Right atrium auricular region (tissue), 2 donors: ENCODE results near the gene TLL1. TPM values are rescaled to one million over a fixed set of nuclear protein-coding genes. Genes with fewer than 3 reads are reported as not detected.

ENCODE experiments used
- DNase-seq: peaks from one replicate; pipeline ENCODE4 v3.0.0-alpha.2; 2019; ENCODE audit warnings: low spot score
- H3K27ac ChIP-seq, 2 donors: fragments of 200-600 bp; sonication (generic); 1 replicate in 1 of 2; 2 replicates in 1 of 2; pipeline ENCODE4 v1.5.1; 2016 to 2019
- H3K27me3 ChIP-seq, 2 donors: fragments of 200-600 bp; sonication (generic); one replicate each; pipeline versions ENCODE4 v1.5.1 to v1.6.0; 2017 to 2019
- H3K36me3 ChIP-seq: fragments of 200-600 bp; sonication (generic); one replicate; pipeline ENCODE4 v1.5.1; 2016
- H3K4me1 ChIP-seq, 2 donors: fragments of 200-600 bp; sonication (generic); one replicate each; pipeline versions ENCODE4 v1.5.1 to v1.6.0; 2017 to 2019
- H3K4me3 ChIP-seq, 2 donors: fragments of 200-600 bp; sonication (generic); 1 replicate in 1 of 2; 2 replicates in 1 of 2; pipeline ENCODE4 v1.5.1; 2017 to 2019; ENCODE audit warnings: mild to moderate bottlenecking in 1 of 2, moderate library complexity in 1 of 2
- H3K9me3 ChIP-seq, 2 donors: fragments of 200-600 bp; sonication (generic); one replicate each; pipeline ENCODE4 v1.5.1; 2019
- total RNA-seq, 2 donors: library from RNA; depleted of rRNA; stranded (reverse); fragments of >200 nt; gene quantifications; one replicate each; pipeline ENCODE4 v1.1.0, GENCODE V29; 2016
- TF ChIP-seq, protein P1 (sequence below), 2 donors: fragments of 200-600 bp; sonication (generic); IDR thresholded peaks; one replicate each; pipeline ENCODE4 v1.5.1; 2019; ENCODE audit warnings: antibody characterized with exemption in 2 of 2

Gene TLL1
- total RNA-seq, 2 donors from 2014 or later = 1.7 to 4.4 TPM

DNA sequence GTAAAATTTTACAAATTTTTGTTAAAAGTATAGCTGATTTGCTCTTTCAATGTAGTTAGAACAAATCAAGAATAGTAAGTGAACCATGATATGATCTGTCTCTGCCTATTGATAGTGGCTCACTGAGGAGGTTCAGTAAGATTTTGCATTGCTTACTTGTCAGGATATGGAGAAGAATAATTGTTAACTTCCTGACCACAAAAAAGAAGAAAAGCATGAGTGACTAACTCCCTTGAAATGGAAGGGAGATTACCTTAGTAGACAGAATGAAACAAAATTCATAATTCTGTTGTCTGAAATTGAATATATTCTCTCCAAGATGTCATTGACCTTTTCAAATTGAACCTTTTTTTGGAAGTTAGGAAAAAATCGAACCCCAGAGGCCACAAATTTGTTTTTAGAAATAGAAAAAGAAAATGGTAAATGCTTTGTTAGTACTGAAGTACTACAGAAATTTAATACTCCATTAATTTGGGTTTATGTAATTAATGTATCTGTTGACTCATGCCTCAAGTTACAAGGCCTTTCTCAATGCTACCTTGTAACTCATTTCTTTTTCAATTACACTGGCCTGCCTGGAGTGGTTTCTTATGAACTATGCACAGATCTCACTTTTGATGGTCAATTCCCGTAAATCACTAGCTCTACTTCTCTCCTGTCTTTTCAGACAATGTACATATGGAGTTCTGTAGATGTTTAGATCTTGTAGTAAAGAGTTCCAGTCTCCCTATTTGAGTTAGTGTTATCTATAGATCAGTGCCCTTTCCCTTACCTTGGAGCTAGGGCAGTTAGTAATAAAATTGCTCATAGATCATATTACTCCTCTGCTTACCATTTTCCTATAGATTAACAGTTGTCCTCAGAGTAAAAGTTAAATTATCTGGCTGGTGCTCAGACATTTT lies 139.3 kb downstream of the TLL1 start:
- Histone ChIP-seq H3K4me1 (no peaks in the 10 kb centered on the region), H3K27me3 (no peaks in the 10 kb centered on the region), H3K4me3 (no peak overlapping the region), H3K27ac (no peak overlapping the region), H3K36me3 (no peaks in the 10 kb centered on the region), H3K9me3 (peaks cover 0 to 12% of the 10 kb centered on the region in 2 donors)
- DNase-seq = no peak
- TF ChIP-seq, protein P1, sequence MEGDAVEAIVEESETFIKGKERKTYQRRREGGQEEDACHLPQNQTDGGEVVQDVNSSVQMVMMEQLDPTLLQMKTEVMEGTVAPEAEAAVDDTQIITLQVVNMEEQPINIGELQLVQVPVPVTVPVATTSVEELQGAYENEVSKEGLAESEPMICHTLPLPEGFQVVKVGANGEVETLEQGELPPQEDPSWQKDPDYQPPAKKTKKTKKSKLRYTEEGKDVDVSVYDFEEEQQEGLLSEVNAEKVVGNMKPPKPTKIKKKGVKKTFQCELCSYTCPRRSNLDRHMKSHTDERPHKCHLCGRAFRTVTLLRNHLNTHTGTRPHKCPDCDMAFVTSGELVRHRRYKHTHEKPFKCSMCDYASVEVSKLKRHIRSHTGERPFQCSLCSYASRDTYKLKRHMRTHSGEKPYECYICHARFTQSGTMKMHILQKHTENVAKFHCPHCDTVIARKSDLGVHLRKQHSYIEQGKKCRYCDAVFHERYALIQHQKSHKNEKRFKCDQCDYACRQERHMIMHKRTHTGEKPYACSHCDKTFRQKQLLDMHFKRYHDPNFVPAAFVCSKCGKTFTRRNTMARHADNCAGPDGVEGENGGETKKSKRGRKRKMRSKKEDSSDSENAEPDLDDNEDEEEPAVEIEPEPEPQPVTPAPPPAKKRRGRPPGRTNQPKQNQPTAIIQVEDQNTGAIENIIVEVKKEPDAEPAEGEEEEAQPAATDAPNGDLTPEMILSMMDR (IDR thresholded peaks at IDR 0.05) = no peak

DNA sequence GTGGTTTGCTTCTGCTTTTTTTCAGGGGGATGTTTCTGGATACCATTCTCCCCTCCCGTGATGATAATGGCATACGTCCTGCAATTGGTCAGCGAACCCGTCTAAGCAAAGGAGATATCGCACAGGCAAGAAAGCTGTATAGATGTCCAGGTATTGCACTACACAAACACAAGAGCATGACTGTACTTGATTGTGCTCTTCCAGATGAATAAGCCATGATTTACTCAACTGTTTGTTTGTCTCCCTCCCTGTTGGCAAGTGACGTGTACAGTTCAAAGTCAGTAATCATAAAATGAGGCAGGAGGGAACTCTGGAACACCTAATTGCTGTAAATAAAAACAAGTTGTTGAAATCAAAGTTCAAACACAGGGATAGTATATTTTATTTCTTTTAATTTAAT lies 141.4 kb downstream of the TLL1 start:
- no peak for DNase-seq
- Histone ChIP-seq H3K4me3 (no peak overlapping the region), H3K4me1 (no peaks in the 10 kb centered on the region), H3K36me3 (no peaks in the 10 kb centered on the region), H3K9me3 (peaks cover 0 to 12% of the 10 kb centered on the region in 2 donors), H3K27ac (no peak overlapping the region), H3K27me3 (no peaks in the 10 kb centered on the region)
- TF ChIP-seq, protein P1 (IDR thresholded peaks at IDR 0.05) = no peak

DNA sequence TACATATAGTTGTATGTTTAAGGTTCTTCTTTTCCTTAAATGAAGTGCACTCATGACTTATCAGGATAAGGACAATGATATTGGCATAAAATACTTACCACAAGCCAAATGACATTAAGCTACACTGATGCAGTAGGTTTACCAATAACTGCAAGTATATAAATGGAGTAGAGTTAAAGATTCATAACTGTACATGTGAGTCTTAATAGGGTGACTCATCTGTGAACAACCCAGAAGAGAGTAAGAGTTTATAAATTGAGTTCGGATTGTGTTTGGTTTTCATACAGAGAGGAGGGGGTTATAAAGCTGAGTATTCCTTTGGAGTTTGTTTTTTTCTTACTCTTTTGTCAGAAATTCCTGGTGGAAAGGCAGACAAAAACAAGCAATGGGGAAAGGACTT lies 144.8 kb downstream of the TLL1 start:
- Histone ChIP-seq H3K36me3 (no peaks in the 10 kb centered on the region), H3K27me3 (no peaks in the 10 kb centered on the region), H3K27ac (no peak overlapping the region), H3K9me3 (no peaks in the 10 kb centered on the region), H3K4me1 (no peaks in the 10 kb centered on the region), H3K4me3 (no peak overlapping the region)
- TF ChIP-seq, protein P1 (IDR thresholded peaks at IDR 0.05) = no peak
- DNase-seq = no peak

DNA sequence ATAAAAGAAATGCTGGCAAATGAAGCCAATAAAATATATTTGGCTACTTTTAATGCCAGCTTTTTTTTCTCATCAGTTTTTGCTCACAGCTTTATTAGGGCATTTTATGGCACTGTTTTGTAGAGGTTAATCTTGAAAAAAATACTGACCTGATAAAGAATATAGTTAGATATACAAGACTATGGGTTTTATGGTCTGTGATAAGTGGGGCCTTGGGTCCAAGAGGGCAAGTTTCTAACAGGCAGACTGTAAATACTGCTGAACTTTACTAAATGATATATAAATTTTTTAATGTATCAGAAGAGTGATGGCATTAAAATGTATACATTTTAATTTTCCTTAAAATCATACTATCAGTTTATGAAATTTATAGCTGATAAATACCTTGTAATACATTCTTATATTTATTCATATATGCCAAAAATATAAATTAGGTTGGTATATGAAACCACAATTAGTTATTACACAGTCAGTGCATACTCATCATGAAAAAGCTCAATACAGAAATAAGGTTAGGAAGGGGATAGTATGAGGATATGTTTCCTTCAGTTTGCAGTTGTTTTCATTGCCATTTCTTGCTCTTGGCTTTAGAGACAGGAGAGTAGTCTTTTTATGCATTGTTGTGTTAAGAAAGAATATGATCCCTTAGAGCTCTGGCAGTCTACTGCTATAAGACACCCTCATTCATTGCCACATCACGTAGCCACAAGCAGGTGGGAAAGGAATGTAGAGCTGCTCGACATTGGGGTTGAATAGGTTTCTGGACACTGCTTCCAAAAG lies 146.6 kb downstream of the TLL1 start:
- no peaks in the 10 kb centered on the region for H3K36me3 ChIP-seq
- H3K27ac ChIP-seq = no peak overlapping the region
- no peaks in the 10 kb centered on the region for H3K9me3 ChIP-seq
- no peaks in the 10 kb centered on the region for H3K4me1 ChIP-seq
- no peak for DNase-seq
- TF ChIP-seq, protein P1 (IDR thresholded peaks at IDR 0.05) = no peak
- no peak overlapping the region for H3K4me3 ChIP-seq
- H3K27me3 ChIP-seq = no peaks in the 10 kb centered on the region

DNA sequence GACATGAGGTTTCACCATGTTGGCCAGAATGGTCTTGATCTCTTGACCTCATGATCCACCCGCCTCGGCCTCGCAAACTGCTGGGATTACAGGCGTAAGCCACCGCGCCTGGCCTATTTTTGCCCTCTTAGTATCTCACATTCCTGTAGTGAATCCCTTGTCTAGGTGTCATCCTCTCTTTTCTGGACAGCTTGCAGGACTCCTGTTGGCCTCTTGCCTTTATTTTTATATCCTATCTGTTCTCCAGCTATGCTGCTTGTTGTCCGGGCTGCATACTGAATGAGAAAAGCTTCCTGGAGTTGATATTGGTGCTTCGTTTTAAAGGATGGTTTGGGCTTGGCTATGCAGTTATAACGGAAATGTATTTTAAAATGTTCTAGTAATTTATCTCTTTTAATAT lies 148.6 kb downstream of the TLL1 start:
- no peaks in the 10 kb centered on the region for H3K4me1 ChIP-seq
- H3K36me3 ChIP-seq = no peaks in the 10 kb centered on the region
- no peaks in the 10 kb centered on the region for H3K9me3 ChIP-seq
- TF ChIP-seq, protein P1 (IDR thresholded peaks at IDR 0.05) = no peak
- DNase-seq = no peak
- H3K27me3 ChIP-seq = no peaks in the 10 kb centered on the region
- H3K4me3 ChIP-seq = no peak overlapping the region
- H3K27ac ChIP-seq = no peak overlapping the region
